Measurements from ENCODE around the gene KCNQ2.

Gene KCNQ2

DNA sequence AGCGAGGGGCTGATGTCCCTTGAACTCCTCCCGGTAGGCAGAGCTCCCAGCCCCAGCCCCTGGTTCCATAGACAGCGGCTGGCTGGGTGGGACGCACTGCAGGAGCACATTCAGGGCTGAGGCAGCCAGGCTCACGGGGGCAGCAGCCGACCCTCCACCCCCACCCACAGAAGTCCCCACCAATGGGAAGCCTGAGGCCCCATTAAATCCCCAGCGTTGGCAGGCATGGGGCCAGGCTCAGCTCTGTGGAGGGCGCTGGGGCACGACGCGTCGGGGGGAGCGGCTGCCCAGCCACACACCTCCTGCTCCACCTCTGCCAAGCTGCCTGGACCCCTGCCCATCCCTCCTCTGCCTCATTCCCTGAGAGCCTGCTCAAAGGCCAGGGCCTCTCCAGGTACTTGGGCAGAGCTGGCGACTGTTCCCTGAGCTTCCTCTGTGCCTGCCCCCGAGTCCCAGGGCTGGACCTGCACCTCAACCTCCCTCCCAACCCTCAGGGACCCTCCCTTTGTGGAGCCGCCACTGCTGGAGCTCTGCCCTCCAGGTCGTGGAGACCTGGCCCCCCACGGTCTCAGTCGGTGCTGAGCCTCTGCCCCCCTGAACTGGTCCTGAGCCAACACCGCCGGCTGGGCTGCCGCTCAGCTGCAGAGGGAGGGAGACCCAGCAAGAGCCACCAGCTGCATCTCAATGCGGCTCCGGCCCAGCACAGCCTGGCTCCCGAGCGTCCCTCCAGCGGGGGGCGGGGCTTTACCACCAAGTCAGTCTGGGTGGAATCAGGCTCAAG, 120.5 kb downstream of the KCNQ2 start:
- Histone ChIP-seq H3K4me2 (ENCODE audit: low read length) (no peak overlapping the region), H3K79me2 (ENCODE audit: low read length) (no peaks in the 10 kb centered on the region), H3K9me3 (ENCODE audit: insufficient read depth, low read length) (no peaks in the 10 kb centered on the region), H3K9ac (ENCODE audit: low read length) (no peak overlapping the region), H2AFZ (ENCODE audit: low read depth, low read length) (no peak overlapping the region), H3K4me1 (ENCODE audit: low read length) (no peaks in the 10 kb centered on the region), H3K4me3 (ENCODE audit: low read length) (no peak overlapping the region), H3K27me3 (ENCODE audit: low read depth, low read length) (no peaks in the 10 kb centered on the region), H4K20me1 (ENCODE audit: insufficient read depth, low read length) (no peaks in the 10 kb centered on the region), H3K27ac (ENCODE audit: low read length) (no peak overlapping the region), H3K36me3 (replicated peaks; ENCODE audit: low read depth, low read length) (no peaks in the 10 kb centered on the region)
- TF ChIP-seq, protein P1, sequence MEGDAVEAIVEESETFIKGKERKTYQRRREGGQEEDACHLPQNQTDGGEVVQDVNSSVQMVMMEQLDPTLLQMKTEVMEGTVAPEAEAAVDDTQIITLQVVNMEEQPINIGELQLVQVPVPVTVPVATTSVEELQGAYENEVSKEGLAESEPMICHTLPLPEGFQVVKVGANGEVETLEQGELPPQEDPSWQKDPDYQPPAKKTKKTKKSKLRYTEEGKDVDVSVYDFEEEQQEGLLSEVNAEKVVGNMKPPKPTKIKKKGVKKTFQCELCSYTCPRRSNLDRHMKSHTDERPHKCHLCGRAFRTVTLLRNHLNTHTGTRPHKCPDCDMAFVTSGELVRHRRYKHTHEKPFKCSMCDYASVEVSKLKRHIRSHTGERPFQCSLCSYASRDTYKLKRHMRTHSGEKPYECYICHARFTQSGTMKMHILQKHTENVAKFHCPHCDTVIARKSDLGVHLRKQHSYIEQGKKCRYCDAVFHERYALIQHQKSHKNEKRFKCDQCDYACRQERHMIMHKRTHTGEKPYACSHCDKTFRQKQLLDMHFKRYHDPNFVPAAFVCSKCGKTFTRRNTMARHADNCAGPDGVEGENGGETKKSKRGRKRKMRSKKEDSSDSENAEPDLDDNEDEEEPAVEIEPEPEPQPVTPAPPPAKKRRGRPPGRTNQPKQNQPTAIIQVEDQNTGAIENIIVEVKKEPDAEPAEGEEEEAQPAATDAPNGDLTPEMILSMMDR (IDR thresholded peaks at IDR 0.05; ENCODE audit: low read depth, low read length), result no peak
- TF ChIP-seq EZH2phosphoT487 (IDR thresholded peaks at IDR 0.05; ENCODE audit: low read depth), result no peak

DNA sequence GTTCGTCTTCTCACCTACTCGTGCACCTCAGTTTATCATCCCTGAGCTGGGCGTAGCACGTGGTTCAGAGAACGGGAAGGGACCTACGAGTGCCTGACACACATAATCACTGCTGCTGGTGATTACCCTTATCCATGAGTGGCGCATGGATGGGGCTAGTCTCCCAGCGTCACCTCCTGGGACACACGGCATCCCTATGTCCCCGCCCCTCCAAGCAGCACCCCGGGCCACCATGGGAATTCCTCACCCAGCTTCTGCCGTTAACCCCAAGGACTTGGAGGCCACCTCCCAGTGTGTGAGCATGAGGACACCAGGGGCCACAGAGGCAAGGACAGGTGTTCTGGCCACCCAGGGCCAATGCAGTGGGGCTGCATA, 121.1 kb downstream of the KCNQ2 start:
- Histone ChIP-seq H3K27me3 (ENCODE audit: low read depth, low read length) (no peaks in the 10 kb centered on the region), H3K9ac (ENCODE audit: low read length) (no peak overlapping the region), H3K4me2 (ENCODE audit: low read length) (no peak overlapping the region), H3K4me1 (ENCODE audit: low read length) (no peaks in the 10 kb centered on the region), H4K20me1 (ENCODE audit: insufficient read depth, low read length) (no peaks in the 10 kb centered on the region), H3K36me3 (replicated peaks; ENCODE audit: low read depth, low read length) (no peaks in the 10 kb centered on the region), H3K27ac (ENCODE audit: low read length) (no peak overlapping the region), H3K79me2 (ENCODE audit: low read length) (no peaks in the 10 kb centered on the region), H3K9me3 (ENCODE audit: insufficient read depth, low read length) (no peaks in the 10 kb centered on the region), H3K4me3 (ENCODE audit: low read length) (no peak overlapping the region), H2AFZ (ENCODE audit: low read depth, low read length) (no peak overlapping the region)
- no peak for TF ChIP-seq EZH2phosphoT487 (IDR thresholded peaks at IDR 0.05; ENCODE audit: low read depth)
- TF ChIP-seq, protein P1 (IDR thresholded peaks at IDR 0.05; ENCODE audit: low read depth, low read length), result no peak

DNA sequence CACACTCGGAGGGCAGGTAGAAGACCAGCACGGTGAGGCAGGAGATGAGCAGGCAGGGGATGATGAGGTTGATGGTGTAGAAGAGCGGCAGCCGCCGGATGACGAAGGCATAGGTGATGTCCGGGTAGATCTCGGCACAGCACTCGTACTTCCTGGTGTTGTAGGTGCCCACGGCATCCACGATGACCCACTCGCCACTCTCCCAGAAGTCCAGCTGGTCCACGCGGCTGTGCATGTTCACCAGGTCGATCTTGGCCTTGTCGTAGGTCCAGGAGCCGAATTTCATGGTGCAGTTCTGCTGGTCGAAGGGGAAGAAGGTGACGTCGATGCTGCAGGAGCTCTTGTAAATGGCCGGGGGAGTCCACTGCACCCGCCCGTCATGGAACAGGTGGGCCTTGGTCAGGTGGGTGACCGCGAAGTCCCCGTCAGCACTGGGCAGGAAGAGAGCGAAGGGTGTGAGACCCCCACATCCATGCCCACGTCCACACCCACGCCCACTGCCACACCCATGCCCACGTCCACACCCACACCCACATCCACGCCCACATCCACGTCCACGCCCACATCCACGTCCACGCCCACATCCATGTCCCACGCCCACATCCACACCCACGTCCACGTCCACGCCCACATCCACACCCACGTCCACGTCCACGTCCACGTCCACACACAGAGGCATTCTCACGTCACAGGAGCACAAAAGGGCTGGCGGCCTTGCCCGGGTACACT, 121.7 kb downstream of the KCNQ2 start:
- H3K27ac ChIP-seq (ENCODE audit: low read length), result no peak overlapping the region
- no peaks in the 10 kb centered on the region for H3K79me2 ChIP-seq (ENCODE audit: low read length)
- no peak overlapping the region for H2AFZ ChIP-seq (ENCODE audit: low read depth, low read length)
- H3K4me1 ChIP-seq (ENCODE audit: low read length), result no peaks in the 10 kb centered on the region
- no peak overlapping the region for H3K4me2 ChIP-seq (ENCODE audit: low read length)
- H4K20me1 ChIP-seq (ENCODE audit: insufficient read depth, low read length), result no peaks in the 10 kb centered on the region
- H3K9ac ChIP-seq (ENCODE audit: low read length), result no peak overlapping the region
- no peaks in the 10 kb centered on the region for H3K36me3 ChIP-seq (replicated peaks; ENCODE audit: low read depth, low read length)
- H3K27me3 ChIP-seq (ENCODE audit: low read depth, low read length), result no peaks in the 10 kb centered on the region
- no peak overlapping the region for H3K4me3 ChIP-seq (ENCODE audit: low read length)
- TF ChIP-seq, protein P1 (IDR thresholded peaks at IDR 0.05; ENCODE audit: low read depth, low read length), result no peak
- TF ChIP-seq EZH2phosphoT487 (IDR thresholded peaks at IDR 0.05; ENCODE audit: low read depth), result no peak
- no peaks in the 10 kb centered on the region for H3K9me3 ChIP-seq (ENCODE audit: insufficient read depth, low read length)

Data from OCI-LY3 (cell line).